GM12891 (cell line): ENCODE measurements around the gene DENND1C.
"Not testable (repeated sequence)": the region's sequence is repeated elsewhere in the genome, so short reads cannot be mapped to it uniquely, and the experiment has no call there.

Source experiments
- POLR2A ChIP-seq: IDR thresholded peaks from 2 replicates; pipeline ENCODE4 v1.6.1; 2011; ENCODE audit warnings: low read depth, low read length, control low read depth
- POLR2AphosphoS5 ChIP-seq: IDR thresholded peaks from 2 replicates; pipeline ENCODE4 v1.6.1; 2011; ENCODE audit warnings: low read depth, low read length, control low read depth
- SPI1 ChIP-seq: IDR thresholded peaks from 2 replicates; pipeline ENCODE4 v1.6.1; 2011; ENCODE audit warnings: low read depth, low read length, control low read depth
- TAF1 ChIP-seq: IDR thresholded peaks from 2 replicates; pipeline ENCODE4 v1.6.1; 2011; ENCODE audit warnings: low read depth, low read length, control low read depth

DNA sequence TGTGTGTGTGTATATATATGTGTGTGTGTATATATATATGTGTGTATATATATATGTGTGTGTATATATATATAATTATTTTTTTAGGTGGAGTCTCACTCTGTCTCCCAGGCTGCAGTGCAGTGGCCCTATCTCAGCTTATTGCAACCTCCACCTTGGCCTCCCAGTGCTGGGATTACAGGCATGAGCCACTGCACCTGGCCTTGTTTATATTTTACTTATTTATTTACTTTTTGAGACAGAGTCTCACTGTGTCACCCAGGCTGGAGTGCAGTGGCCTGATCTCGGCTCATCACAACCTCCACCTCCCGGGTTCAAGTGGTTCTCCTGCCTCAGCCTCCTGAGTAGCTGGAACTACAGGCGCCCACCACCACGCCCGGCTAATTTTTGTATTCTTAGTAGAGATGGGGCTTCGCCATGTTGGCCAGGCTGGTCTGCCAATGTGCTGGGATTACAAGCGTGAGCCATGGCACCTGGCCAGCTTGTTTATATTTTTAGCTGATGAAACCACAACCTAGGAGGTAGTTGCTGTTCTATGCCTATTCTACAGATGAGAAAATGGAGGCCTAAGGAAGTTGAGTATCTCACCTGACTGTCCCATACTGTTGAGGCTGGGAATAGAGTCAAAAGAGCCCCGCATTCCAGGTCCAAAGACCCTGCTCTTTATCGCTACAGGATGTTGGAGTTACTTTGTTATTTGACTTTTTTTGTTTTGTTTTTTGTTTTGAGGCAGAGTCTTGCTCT lies 26.6 kb upstream of the DENND1C start:
- not testable (repeated sequence) for TF ChIP-seq POLR2AphosphoS5, POLR2A, TAF1, SPI1
